HG03196 (cell line): ENCODE data around the gene MINDY4.

Experiments used
- ATAC-seq: cut with Tn5 transposase; IDR thresholded peaks from one replicate; pipeline ENCODE4 v1.9.1; 2021; ENCODE audit not compliant: unreplicated experiment

Gene MINDY4

GRCh38 chr7:30899066-30899465 is 127.8 kb downstream of the MINDY4 start:
- no peak for ATAC-seq

- ATAC-seq: no peak
Measured at GRCh38 chr7:30899630-30900029, 128.4 kb downstream of the MINDY4 start.

DNA sequence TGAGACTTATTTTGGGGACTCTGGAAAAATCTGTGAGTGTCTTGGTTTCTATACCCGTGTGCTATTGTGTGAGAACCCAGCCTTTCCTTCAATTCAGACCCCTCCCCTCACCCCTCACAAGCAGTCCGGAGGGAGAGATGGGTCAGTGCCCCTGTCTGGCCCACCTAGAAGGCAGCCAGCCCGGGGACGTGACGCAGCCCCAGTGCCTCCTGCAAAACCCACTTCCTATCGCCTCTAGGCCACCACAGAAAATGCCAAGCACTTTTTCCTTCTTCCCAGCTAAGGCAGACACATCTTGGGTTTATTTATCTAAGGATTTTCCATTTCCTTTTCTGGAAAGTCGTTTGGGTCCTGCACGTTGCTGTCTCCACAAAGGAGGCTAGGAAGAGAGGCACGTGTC is 128.8 kb downstream of the MINDY4 start:
- ATAC-seq: no peak

GRCh38 chr7:30900803-30901362 is 129.7 kb downstream of the MINDY4 start:
- no peak for ATAC-seq

GRCh38 chr7:30901856-30902255 is 130.6 kb downstream of the MINDY4 start:
- no peak for ATAC-seq

GRCh38 chr7:30902466-30902865 is 131.2 kb downstream of the MINDY4 start:
- no peak for ATAC-seq

DNA sequence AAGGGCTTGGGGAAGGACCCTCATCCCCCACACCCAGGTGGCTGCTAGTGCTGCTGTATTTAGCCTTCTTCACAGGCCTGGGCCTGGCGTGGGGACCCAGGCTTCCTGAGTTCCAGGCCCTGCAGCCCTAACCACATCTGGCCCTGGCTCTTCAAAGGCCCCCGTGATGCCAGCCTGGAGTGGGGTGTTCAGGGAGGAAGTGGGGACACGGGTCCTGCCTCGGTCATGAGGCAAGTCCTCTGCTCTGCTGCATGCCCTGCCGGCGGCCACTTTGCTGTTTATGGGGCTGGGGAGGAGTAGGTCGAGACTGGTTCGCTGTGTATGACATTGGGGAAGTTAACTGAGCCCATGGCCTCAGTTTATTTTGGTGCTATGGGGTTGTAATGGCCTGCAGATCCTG is 131.9 kb downstream of the MINDY4 start:
- no peak for ATAC-seq

- no peak for ATAC-seq
Measured at GRCh38 chr7:30904561-30904960, 133.3 kb downstream of the MINDY4 start.

GRCh38 chr7:30905078-30906012 is 134.1 kb downstream of the MINDY4 start:
- ATAC-seq: no peak

- no peak for ATAC-seq
Measured at GRCh38 chr7:30906014-30906413, 134.8 kb downstream of the MINDY4 start.

DNA sequence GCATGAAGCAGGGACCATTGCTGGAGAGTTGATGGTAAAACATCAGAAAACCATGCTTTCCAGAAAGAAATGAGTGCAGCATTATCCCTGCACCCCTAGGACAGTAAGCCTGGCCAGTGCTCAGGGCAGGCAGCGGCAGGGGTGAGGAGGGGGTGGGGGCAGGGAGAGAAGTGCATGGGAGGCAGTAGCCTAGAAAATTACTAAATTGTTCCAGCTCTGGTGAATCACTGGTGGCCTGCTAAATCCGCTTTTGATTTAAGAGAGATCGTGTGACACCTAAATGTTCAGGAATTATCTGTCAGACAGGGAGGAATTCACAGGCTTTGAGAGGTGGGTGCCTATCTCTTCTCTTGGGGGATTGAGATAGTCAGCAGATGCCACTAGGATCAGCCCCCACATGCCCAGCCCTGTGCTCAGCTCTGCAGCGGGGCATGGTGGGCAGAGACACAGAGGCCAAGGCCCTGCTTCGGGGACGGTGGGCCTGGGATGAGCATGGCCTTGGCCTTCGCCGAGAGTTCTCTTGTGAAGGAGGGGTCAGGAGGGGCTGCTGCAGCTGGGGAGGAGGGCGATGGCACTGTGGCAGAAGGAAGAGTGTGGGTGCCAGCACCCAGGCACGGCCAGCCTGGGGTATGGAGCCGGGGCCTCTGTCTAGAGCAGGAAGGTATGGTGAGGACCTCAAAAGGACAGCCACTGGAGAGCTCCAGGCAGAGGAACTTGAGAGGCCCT is 135.5 kb downstream of the MINDY4 start:
- ATAC-seq: no peak

- no peak for ATAC-seq
Measured at GRCh38 chr7:30907527-30908267, 136.5 kb downstream of the MINDY4 start.

- no peak for ATAC-seq
Measured at GRCh38 chr7:30908681-30909080, 137.5 kb downstream of the MINDY4 start.

DNA sequence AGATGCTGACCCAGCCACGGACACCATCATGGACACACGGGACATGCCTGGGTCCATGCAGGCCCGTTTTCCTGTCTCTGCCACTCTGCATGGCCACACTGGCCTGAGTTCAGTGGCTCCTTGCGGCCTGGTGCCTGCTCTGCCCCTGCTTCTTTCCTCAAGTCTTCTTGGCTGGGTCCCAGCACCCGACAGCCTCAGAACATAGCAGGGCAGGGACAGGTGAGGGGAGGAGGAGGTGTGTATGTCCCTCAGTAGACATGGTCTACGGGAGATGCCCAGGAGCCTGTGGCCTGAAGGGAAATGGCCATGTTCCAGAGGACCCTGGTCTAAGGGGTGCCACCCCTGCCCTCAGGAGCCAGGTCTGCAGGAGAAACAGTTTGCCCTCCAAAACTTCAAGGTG is 138.2 kb downstream of the MINDY4 start:
- no peak for ATAC-seq

GRCh38 chr7:30910411-30911073 is 139.3 kb downstream of the MINDY4 start:
- ATAC-seq: no peak

DNA sequence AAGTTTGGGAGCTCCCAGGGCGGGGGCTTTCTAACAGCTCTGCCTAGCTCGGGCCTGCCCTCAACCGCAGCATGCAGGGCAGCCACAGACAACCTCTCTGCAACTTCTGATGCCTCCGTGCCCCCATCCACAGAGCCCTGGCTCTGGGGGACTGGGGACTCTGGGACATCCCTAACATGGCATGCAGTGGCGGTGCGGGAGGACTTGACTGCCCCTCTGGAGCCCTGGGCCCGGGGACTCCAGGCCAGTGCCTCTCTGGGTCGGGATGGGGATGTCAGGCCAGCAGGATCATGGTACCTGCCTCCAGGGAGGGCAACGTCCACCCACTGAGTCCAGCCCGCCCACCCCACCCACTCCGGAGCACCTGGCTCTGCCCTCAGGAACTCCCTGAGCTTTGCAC is 139.9 kb downstream of the MINDY4 start:
- no peak for ATAC-seq

- ATAC-seq: no peak
Measured at GRCh38 chr7:30911561-30911969, 140.3 kb downstream of the MINDY4 start, which contains the start of gene AQP1. Gene AQP1 (plus strand): TSS chr7:30911853. CDS start chr7:30911910, 57 bp downstream.

DNA sequence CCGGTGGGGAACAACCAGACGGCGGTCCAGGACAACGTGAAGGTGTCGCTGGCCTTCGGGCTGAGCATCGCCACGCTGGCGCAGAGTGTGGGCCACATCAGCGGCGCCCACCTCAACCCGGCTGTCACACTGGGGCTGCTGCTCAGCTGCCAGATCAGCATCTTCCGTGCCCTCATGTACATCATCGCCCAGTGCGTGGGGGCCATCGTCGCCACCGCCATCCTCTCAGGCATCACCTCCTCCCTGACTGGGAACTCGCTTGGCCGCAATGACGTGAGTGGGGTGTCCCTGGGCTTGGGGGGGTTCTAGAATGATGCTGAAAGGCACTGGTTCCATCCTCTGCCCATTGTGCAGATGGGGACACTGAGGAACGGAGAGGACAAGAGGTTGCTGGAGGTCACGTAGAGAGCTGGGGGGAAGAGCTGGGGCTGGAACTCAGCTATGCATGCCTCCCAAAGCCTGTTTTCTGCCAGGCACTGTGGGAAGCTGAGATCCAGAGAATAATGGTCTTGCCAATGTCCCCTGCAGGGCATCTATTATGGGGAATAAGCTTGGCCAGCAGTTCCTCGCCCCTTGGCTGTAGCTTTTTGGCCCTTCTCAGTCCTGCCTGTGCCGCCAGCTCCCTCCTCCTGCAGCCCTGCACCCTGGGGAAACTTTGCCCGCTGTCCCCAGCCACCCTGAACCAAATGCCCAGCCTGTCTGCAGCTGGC is 141.0 kb downstream of the MINDY4 start:
- no peak for ATAC-seq

DNA sequence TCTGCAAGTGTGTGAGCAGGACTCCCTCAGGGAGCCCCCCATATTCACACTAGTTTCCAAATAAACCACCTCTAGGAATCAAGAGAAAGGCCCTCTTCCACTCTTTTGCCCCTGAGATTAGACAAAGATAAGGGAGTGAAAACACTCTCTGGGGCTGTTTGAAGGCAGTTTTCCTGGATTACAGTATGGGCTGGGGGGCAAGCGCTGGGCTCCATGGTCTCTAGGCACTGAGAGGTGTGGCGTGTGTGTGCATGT is 141.4 kb downstream of the MINDY4 start:
- ATAC-seq: no peak
